NCI-H1694 treated with DMSO at 0.1 percent for 48 hours (cell line): ENCODE measurements around the gene FAHD1.
"Not testable (repeated sequence)": the region's sequence is repeated elsewhere in the genome, so short reads cannot be mapped to it uniquely, and the experiment has no call there.

Experiments
- DNase-seq: peaks from one replicate; lab custom pipeline; 2025; lab: John Stamatoyannopoulos, UW

FAHD1 gene

DNA sequence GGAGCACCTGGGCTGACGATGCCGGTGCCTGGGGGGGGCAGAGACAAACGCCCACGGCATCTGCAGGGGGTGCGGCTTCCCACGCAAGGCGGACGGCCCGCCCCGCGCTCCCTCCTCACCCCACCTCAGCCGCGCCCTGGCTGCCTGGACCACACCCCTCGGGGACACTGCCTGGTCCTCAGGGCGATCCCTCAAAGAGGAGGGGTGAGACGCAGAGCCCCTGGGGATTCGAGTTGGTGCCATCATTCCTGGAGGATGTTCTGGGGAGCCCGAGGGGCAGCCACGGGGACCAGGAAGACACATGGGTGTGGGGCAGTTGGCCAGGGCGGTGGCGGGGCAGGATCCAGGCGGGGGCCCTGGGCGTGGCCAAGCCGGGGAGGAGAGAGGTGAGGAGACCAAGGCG, 37.4 kb upstream of the FAHD1 start:
- no peak for DNase-seq

DNA sequence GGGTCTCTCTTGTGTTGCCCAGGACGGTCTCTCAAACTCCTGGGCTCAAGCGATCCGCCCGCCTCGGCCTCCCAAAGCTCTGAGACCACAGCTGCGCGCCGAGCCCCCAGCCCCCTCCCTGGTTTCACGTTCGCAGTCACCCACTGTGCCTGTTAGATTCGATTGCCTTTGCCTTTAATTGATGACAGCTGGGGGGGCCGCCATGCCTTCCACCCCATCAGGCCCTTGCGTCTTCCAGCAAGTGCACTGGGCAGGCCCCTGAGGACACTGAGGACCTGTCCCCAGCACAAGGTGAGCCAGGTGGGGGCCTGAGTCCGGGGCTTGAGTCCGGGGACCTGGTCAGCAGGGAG, 36.8 kb upstream of the FAHD1 start:
- no peak for DNase-seq

DNA sequence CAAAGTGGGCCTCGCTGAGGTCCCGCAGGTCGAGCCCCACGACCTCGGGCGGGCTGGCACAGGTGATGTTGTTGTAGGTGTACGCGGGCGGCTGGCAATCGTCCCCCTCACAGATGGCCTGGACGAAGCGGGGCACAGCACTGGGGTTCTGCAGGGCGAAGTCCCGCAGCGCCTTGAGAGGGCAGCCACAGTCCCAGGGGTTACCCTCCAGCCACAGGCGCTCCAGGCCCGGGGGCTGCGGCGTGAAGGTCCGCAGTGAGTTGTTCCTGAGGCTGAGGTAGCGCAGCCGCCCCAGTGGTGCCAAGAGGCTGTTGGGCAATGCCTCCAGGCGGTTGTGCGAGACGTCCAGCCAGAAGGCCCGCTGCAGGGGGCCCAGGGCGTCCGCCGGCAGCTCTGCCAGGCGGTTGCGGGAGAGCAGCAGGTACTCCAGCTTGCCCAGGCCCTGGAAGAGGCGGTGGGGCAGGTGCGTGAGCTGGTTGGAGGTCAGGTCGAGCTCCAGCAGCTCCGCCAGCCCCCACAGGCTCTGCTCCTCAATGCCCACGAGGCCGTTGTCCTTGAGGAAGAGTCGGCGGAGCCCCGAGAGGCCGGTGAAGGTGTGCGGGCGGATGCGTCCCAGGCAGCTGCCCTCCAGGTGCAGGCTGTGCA, 36.3 kb upstream of the FAHD1 start:
- DNase-seq = no peak

DNA sequence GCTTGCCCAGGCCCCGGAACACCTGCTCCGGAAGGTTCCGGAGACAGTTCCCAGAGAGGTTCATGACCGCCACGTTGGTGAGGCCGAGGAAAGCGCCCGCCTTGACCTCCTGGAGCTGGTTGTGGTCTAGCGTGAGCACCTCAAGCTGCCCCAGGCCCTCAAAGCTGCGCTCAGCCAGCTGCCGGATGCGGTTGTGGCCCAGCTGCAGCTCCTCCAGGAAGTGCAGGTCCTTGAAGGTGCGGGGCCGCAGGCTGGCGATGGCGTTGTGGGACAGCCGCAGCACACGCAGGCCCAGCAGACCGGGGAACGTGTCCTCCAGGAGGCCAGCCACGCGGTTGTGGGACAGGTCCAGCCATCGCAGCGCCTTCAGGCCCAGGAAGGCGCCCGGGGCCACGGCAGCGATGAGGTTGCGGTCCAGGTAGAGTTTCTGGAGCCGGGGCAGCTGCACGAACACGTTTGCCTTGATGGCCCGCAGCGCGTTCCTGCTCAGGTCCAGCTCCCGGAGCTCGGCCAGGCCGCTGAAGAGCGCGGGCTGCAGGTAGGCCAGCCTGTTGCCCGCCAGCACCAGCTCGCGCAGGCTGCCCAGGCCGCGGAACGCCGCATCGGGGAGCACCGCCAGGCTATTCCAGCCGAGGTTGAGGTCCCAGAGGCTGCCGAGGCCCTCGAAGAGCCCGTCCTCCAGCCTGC, 35.6 kb upstream of the FAHD1 start:
- no peak for DNase-seq

DNA sequence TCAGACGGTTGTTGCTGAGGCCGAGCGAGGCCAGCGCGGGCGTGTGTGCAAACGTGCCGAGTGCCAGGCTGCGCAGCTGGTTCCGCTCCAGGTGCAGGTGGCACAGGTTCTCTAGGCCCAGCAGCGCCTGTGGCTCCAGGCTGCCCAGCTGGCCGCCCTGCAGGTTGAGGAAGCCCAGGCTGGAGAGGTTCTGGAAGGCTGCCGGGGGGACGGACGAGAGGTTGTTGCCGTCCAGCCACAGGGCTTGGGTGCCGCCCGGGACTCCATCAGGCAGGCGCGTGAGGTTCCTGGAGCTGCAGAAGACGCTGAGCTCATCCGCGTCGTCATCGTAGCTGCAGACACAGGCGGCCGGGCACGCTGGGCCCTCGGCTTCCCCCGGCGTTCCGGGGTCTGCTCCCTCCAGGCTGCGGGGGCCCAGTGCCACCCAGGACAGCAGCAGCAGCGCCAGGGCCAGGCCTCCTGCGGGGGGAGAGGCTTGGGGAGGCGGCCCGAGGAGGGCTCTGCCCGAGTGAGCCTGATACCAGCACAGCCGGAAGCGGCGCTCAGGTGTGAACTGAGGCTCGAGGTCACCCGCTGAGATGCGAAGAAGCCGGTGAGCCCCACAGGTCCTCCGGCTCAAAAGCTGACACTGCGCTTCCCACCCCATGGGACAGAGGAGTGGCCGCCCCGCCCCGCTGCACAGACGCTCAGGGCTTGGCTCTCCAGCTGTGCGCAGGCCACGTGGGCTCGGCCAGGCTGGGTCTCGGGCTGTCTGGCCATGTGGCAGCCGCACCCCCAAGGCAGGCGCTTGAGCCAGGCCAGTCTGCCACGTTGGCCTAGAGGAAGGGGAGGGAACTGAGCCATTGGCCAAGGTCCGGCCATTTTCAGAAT, 34.8 kb upstream of the FAHD1 start:
- no peak for DNase-seq

DNA sequence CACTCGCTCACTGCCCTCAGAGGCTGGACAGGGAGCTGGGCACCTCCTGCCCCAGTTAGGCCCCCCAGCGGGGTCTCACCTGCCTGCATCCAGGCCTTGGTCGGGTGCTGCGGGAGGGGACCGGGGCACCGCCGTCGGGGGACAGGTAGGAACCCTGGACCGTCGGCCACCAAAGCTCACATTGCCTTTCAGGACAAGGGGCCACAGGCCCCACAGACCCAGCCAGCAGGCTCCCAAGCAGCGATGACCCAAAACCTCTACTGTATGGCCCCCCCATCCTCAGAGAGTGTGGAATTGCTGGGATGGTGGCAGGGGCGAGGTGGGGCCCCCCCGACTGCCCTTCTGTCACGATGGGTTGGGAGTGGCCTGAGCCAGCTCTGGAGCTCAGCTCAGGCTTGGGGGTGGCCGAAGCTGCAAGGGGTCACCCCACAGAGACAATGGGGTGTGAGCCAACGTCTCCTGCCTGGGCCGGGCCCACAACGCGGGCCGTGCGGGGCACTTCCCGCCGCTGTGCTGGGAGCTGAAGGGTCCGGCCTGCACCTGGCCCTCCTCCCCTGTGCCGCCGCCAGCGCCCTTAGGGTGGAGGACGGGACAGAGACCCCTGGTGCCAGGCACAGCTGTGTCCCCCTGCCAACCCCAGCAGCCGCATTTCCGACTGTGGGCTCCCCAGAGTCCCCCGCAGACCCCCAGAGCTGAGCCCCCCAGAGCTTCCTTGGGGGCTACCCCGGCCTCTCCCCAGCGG, 34.0 kb upstream of the FAHD1 start:
- DNase-seq = no peak

DNA sequence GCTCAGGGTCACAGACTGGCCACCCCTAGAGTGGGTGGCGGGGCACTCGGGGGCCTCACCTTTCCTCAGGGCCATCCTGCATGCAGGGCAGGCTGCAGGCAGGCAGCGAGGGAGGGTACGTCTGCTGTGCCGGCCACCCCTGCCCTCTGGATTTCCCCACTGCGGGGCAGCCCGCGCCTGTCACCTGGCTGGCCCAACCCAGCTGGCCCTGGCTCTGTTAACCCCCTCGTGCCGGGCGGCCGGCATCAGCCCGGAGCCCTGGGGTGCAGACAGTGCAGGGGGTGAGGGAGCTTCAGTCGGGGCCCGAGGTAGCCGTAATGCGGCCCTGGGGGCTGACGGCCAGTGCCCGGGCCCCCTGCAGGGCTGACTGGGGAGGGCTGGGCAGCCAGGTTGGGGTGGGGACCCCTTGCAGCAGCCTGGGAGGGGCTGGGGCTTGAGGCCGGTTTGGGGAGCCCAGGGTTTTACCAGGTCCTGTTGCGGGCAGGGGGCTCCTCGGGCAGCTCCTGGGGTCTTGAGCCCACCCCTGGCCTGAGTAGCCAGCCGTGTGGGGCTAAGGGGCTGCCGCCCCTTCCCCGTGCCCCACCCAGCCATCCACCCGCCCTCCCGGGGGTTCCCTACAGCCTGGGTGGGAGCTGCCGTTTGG, 33.3 kb upstream of the FAHD1 start, which contains the start of gene IGFALS:
Gene IGFALS, minus strand, starts transcription at position 128 of the 643 bp plus-strand sequence. Its CDS starts 53 bp downstream, at position 75.
- no peak for DNase-seq

DNA sequence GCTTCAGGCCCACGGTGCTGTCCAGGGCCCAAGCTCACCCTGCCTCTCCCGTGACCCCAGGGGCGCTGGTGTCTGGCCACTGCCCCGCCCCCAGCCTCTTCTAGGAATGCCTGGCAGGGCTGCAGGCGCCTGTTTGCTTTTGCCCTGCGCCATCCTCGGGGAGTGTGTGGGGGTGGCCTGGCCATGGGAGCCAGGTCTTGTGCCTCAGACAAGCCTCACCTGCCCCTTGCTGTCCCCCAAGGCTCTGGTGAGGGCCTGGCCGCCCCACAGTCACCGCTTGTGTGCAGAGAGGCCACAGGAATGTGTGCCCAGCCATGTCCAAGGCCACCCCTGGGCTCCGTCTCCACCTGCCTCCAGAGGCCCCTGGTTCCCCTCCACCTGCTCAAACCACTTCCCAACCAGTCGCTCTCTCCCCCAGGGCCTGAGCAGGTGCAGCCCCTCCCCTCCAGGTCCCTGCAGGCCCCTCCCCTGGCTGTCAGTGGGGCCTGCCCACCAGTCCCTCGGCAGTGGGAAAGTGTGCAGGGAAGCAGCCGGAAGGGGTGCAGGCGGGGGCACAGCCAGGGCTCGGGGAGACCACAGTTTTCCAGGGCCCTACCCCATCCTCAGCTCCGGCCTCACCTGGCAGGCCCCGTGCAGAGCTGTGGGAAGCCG, 32.7 kb upstream of the FAHD1 start:
- DNase-seq = no peak

DNA sequence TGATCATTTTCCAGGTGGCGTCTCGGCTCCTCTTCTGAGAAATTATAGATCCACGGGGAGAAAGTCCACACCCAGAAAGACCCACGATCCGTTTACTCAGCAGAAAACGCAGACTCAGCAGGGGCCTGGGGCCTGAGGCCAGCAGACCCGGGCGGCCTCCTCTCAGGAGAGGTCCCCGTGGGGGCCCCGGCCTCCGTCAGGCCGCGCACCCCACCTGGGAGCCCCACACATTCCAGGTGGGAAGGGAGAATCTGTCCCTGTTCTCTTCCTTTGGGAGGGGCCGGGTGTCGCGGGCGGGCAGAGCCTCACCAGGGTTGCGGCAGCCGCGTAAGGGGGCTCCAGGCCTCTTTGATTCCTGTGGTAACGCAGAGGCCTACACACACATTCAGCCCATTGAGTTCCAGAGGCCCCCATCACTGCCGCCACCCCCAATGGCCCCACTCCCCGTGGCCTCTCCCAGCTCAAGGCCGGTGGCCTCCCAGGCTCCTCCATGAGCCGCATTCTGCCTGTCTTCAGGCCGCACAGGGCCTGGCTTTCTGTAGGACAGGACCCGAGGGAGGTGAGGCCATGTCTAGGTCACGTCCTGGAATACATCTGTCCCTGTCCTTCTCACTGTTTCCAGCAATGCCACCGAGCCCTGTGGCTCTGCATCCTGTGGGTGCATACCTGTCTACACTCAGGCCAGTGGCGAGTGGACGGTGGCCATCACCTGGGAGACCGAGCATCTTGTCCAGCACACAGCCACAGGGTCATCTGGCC, 31.9 kb upstream of the FAHD1 start:
- DNase-seq = no peak

DNA sequence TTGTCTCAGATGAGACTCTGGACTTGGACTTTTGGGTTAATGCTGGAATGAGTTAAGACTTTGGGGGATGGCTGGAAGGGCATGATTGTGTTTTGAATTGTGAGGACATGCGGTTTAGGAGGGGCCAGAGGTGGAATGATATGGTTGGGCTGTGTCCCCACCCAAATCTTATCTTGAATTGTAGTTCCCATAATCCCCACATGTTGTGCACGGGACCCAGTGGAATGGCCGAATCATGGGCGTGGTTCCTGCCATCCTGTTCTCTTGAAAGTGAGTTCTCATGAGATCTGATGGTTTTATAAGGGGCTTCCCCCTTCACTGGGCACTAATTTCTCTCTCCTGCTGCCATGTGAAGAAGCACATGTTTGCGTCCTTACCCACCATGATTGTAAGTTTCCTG, 27.7 kb upstream of the FAHD1 start:
- not testable (repeated sequence) for DNase-seq

DNA sequence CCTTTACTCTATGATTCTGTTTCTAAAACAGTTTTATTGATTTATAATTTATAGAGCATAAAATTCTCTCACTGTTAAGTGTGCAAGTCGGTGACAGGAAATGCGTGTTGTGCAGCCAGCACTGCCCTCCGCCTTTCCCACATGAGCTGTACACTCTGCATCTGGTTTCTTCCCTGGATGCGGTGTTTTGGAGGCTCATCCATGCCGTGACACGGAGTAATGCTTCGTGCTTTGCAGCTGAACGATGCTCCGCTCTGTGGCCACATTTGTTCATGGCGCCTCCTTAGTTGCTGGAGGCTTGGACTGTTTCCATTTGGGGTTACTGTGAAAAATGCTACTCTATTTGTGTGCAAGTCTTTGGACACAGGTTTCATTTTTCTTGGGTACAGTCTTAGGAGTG, 26.3 kb upstream of the FAHD1 start:
- DNase-seq = no peak

DNA sequence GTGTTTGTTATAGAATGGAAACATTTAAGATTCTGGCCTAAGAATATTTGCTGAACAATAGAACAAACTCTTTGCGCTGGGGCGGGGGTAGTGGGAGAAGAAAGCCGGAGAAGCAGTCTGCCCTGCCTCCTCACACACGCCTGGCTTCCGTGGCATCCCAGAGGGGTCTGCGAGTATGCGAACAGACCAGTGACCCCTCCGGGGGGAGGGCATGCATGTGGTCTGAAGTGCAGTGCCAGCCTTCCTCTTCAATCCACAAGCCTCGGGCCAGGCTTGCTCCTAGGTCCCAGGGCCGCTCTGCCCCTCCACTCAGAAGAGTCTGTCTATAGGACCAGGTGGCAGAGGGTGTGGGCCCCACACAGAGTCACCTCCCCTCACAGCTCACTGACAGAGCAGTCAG, 19.4 kb upstream of the FAHD1 start:
- no peak for DNase-seq

DNA sequence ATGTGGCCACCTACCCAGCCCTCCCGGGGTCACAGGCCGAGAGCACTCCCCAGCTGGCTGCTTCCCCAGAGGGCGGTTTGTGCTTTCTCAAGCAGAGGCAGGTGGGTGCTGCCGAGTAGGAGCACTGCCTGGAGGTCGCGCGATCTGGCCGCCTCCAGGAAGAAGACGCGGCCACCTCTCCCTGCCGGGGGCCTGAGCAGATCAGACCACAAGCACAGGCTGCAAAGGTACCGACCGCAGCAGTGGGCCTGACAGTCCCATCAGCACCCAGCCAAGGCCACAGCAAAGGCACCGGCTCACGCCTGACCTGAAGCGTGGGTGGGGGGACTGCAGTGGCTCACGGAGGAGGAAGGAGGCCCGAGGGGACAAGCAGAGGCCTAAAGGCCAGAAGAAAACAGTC, 18.3 kb upstream of the FAHD1 start:
- DNase-seq = no peak

DNA sequence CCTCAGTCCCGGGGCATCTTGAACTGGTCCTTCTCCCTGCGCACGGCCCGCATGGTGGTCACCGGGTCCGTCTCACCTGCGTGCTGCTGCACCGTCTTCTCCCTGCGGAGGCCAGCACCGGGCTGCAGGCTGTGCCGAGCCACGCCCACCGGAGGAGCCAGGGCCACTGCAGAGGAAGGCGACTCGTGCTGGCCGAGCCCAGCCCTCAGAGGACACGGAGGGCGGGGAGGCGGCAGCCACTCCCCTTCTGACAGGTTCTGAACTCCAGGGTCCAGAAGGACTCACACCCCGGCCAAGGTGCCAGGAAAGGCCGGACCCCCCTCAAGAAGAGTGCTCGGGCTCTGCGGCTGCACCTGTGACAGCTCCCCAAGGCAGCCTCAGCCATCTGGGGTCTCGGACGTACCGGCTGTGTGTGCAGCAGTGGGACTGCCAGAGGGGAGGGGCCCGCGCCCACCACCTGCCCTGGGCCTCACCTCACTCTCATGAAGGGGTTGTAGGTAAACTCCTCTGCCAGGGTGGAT, 17.7 kb upstream of the FAHD1 start:
- DNase-seq = no peak

DNA sequence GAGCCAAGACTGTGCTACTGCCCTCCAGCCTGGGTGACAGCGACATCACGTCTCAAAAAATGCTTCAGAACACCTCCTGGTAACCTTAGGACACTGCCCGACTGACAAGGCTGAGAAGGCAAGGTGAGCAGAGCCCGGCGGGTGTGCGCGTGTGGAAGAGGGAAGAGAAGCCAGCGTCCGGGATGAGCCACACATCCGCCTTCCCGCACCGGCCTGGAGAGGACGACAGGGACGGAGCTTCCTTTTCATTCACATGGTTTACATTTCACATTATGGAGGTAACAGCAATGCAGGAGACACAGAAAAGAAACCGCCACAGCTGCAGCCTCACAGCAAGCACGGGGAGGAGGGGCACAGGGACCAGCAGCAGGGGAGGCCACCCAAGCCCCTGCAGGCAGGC, 16.9 kb upstream of the FAHD1 start:
- DNase-seq = no peak

DNA sequence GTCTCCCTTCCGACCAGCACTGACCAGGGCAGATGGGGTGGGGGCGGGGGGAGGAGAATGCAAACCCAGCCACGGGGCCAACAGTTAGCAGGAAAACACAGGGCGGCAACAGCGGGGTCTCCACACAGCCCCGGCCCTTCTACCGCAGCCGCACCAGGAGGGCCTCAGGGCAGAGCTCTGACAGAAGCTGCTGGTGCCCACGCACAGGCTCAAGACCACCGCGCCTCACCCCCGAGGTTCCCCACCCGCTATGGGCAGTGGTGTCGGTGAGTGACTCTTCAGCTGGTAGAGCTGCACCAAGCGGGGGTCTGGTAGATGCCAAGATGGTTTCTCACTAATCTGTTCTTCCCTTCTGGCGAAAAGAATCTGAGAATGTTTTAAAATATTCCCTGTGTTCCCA, 16.5 kb upstream of the FAHD1 start:
- no peak for DNase-seq

DNA sequence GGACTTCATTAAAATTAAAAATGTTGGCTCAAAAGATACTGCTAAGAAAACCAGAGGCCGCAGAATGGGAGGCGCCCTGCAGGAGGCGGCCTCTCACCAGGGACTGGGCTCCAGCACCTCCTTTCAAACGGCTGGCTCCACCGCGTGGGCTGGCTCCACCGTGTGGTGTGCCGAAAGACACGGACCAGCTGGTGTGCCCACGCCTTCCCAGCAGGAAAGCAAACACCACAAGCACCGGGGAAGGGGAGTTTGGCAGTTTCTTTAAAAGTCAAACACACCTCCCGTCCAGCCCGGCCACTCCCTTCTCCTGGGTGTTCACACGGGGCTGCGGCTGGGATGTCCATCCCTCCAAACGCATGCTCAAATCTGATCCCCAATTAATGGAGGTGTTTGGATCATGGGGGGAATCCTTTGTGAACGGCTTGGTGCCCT, 14.3 kb upstream of the FAHD1 start:
- peak; percentile 11 for DNase-seq

DNA sequence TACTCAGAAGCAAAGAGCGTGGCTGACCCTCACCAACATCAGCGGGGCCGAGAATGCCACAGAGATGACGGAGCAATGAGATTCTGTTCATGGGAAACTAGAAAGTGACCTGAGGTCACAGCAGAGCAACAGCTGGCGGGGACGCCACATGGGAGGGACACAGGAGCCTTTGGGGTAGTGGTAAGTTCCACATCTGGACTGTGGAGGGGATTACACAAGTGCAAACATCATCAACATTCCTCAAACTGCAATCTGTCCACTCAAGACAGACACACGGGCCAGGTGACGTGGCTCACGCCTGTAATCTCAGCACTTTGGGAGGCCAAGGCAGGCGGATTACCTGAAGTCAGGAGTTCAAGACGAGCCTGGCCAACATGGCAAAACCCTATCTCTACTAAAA, 11.5 kb upstream of the FAHD1 start:
- DNase-seq = no peak

DNA sequence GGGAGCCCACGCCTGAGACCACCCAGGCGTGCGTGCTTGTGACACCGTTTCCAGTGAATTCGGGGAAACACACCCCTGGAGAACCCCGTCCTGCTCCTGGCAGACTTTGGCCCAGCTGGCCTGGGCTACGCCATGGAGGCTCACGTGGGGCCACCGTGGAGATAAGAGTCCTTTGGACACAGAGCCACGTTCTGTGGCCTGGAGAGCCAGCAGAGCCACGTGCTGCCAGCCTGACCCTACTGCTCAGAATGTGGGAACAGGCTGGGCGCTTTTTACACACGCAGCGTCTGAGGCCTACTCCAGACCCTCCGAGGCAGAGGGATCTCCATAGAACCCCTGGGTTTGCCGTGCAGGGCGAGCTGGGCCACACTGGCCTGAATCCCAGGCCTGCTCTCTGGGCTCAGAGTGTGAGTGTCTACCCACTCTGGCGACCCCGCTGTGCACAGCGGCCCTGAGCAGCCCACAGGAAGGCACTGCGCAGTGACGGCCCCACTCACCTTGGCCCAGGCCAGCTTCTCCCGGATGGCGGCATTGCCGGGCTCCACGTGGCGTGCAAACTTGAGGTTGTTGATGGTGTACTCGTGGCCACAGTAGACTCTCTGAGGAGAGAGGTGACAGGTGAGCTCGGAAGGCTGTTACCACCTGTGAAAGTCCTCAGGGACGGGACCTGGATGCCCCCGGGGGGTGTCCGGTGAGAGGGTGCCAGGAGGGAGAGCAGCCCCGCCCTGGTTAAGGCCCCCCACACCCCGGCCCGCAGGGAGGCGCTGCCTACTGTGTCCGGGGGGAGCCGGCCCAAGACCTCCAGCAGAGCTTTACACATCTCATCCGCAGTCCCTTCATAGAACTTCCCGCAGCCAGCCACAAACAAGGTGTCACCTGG, 10.4 kb upstream of the FAHD1 start:
- no peak for DNase-seq
